SK-N-SH treated with all-trans-retinoic acid at 6 μM for 48 hours (cell line): ENCODE results near the gene AKAP12.
A peak's percentile ranks its signal among the peaks of the same experiment; 100 is the strongest.

ENCODE experiments used
- ATAC-seq: fragments of 200-7000 bp; cut with Tn5 transposase; 3 replicates; pipeline ENCODE4 v1.9.1; 2020; ENCODE audit warnings: mild to moderate bottlenecking, moderate library complexity
- ARNTL ChIP-seq: fragments of 450-650 bp; formaldehyde crosslinking; IDR thresholded peaks from 2 replicates; pipeline ENCODE4 v1.5.0; 2020; ENCODE audit warnings: low read depth, mild to moderate bottlenecking, moderate library complexity, borderline replicate concordance
- BACH2 ChIP-seq: fragments of 250-450 bp; sonication (Bioruptor Pico); IDR thresholded peaks from 2 replicates; pipeline ENCODE4 v1.9.0; 2021; ENCODE audit warnings: mild to moderate bottlenecking, borderline replicate concordance
- CSDC2 ChIP-seq: fragments of 250-450 bp; sonication (Bioruptor Pico); IDR thresholded peaks from 2 replicates; pipeline ENCODE4 v1.5.0; 2020; ENCODE audit warnings: mild to moderate bottlenecking, moderate library complexity
- ESRRG ChIP-seq: fragments of 250-450 bp; sonication (Bioruptor Pico); IDR thresholded peaks from 2 replicates; pipeline ENCODE4 v1.6.1; 2021; ENCODE audit warnings: mild to moderate bottlenecking
- OSR1 ChIP-seq: fragments of 250-450 bp; sonication (Bioruptor Pico); IDR thresholded peaks from 2 replicates; pipeline ENCODE4 v1.8.0; 2022; ENCODE audit warnings: moderate library complexity, mild to moderate bottlenecking, inconsistent platforms
- RARB ChIP-seq: fragments of 250-450 bp; sonication (Bioruptor Pico); IDR thresholded peaks from 2 replicates; pipeline ENCODE4 v1.8.0; 2021; ENCODE audit warnings: mild to moderate bottlenecking, moderate library complexity
- TCF4 ChIP-seq: fragments of 250-450 bp; sonication (Bioruptor Pico); IDR thresholded peaks from 2 replicates; pipeline ENCODE4 v1.8.0; 2021; ENCODE audit warnings: mild to moderate bottlenecking, moderate library complexity, borderline replicate concordance
- TOX ChIP-seq: fragments of 250-450 bp; sonication (Bioruptor Pico); IDR thresholded peaks from 2 replicates; pipeline ENCODE4 v1.8.0; 2021; ENCODE audit warnings: mild to moderate bottlenecking, moderate library complexity, borderline replicate concordance
- ZC3H10 ChIP-seq: fragments of 250-450 bp; sonication (Bioruptor Pico); IDR thresholded peaks from 2 replicates; pipeline ENCODE4 v1.5.1; 2021; ENCODE audit warnings: mild to moderate bottlenecking, moderate library complexity
- ZFP3 ChIP-seq: fragments of 250-450 bp; sonication (Bioruptor Pico); IDR thresholded peaks from 2 replicates; pipeline ENCODE4 v1.5.0; 2020; ENCODE audit warnings: mild to moderate bottlenecking, moderate library complexity
- ZFP30 ChIP-seq: fragments of 450-650 bp; formaldehyde crosslinking; IDR thresholded peaks from 2 replicates; pipeline ENCODE4 v1.5.0; 2022; ENCODE audit warnings: mild to moderate bottlenecking, moderate library complexity
- ZNF565 ChIP-seq: fragments of 450-650 bp; formaldehyde crosslinking; conservative IDR thresholded peaks from 2 replicates; pipeline ENCODE4 v1.5.0; 2020; ENCODE audit warnings: low read depth, mild to moderate bottlenecking, moderate library complexity
- ZNF70 ChIP-seq: fragments of 450-650 bp; formaldehyde crosslinking; IDR thresholded peaks from 2 replicates; pipeline ENCODE4 v1.5.0; 2020; ENCODE audit warnings: mild to moderate bottlenecking, moderate library complexity
- ZNF8 ChIP-seq: fragments of 450-650 bp; formaldehyde crosslinking; IDR thresholded peaks from 2 replicates; pipeline ENCODE4 v1.5.0; 2020; ENCODE audit warnings: mild to moderate bottlenecking, moderate library complexity
- TF ChIP-seq, protein P1 (sequence below): fragments of 250-450 bp; sonication (Bioruptor Pico); IDR thresholded peaks from 2 replicates; pipeline ENCODE4 v1.8.0; 2021; ENCODE audit warnings: low read depth, mild to moderate bottlenecking, moderate library complexity, borderline replicate concordance
- TF ChIP-seq, protein P2 (sequence below): fragments of 250-450 bp; sonication (Bioruptor Pico); IDR thresholded peaks from 2 replicates; pipeline ENCODE4 v1.8.0; 2020; ENCODE audit warnings: mild to moderate bottlenecking, moderate library complexity, borderline replicate concordance
- TF ChIP-seq, protein P3 (sequence below): fragments of 250-450 bp; sonication (Bioruptor Pico); IDR thresholded peaks from 2 replicates; pipeline ENCODE4 v1.5.0; 2020; ENCODE audit warnings: mild to moderate bottlenecking, moderate library complexity
- TF ChIP-seq, protein P4 (sequence below): fragments of 250-450 bp; sonication (Bioruptor Pico); IDR thresholded peaks from 2 replicates; pipeline ENCODE4 v1.5.1; 2021; ENCODE audit warnings: mild to moderate bottlenecking, moderate library complexity

AKAP12 gene

DNA sequence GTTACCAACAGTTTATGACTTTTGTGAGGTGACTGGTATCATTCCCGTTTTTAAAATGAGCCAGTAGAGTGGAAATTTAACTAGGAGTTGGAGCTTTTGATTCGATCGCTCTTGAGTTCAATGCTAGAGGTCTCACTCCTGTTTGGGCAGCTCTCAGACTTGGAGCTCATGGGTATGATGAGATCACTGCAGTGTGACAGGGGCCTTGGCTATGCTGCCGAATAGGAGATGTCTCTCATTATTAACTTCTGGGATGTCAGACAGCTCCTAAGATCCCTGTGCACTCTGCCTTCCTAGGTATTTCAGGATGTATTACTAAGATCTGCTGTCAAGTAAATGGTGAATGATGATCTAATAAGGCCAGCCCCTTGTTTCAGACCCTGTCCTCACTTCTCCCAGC is 20.4 kb downstream of the AKAP12 start:
- TF ChIP-seq ZNF70 (CRISPR knock-in tag) (no peak), RARB (CRISPR knock-in tag) (no peak), CSDC2 (no peak), BACH2 (CRISPR knock-in tag) (no peak), ZFP30 (no peak), TCF4 (CRISPR knock-in tag) (no peak), ZNF8 (CRISPR knock-in tag) (no peak), ZC3H10 (CRISPR knock-in tag) (no peak), ZFP3 (no peak), ESRRG (CRISPR knock-in tag) (no peak), TOX (CRISPR knock-in tag) (no peak), ZNF565 (no peak), ARNTL (CRISPR knock-in tag) (no peak), OSR1 (CRISPR knock-in tag) (no peak)
- TF ChIP-seq, protein P1, sequence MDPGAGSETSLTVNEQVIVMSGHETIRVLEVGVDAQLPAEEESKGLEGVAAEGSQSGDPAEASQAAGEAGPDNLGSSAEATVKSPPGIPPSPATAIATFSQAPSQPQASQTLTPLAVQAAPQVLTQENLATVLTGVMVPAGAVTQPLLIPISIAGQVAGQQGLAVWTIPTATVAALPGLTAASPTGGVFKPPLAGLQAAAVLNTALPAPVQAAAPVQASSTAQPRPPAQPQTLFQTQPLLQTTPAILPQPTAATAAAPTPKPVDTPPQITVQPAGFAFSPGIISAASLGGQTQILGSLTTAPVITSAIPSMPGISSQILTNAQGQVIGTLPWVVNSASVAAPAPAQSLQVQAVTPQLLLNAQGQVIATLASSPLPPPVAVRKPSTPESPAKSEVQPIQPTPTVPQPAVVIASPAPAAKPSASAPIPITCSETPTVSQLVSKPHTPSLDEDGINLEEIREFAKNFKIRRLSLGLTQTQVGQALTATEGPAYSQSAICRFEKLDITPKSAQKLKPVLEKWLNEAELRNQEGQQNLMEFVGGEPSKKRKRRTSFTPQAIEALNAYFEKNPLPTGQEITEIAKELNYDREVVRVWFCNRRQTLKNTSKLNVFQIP (CRISPR knock-in tag) = no peak
- TF ChIP-seq, protein P2, sequence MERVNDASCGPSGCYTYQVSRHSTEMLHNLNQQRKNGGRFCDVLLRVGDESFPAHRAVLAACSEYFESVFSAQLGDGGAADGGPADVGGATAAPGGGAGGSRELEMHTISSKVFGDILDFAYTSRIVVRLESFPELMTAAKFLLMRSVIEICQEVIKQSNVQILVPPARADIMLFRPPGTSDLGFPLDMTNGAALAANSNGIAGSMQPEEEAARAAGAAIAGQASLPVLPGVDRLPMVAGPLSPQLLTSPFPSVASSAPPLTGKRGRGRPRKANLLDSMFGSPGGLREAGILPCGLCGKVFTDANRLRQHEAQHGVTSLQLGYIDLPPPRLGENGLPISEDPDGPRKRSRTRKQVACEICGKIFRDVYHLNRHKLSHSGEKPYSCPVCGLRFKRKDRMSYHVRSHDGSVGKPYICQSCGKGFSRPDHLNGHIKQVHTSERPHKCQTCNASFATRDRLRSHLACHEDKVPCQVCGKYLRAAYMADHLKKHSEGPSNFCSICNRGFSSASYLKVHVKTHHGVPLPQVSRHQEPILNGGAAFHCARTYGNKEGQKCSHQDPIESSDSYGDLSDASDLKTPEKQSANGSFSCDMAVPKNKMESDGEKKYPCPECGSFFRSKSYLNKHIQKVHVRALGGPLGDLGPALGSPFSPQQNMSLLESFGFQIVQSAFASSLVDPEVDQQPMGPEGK (CRISPR knock-in tag) = no peak
- TF ChIP-seq, protein P3, sequence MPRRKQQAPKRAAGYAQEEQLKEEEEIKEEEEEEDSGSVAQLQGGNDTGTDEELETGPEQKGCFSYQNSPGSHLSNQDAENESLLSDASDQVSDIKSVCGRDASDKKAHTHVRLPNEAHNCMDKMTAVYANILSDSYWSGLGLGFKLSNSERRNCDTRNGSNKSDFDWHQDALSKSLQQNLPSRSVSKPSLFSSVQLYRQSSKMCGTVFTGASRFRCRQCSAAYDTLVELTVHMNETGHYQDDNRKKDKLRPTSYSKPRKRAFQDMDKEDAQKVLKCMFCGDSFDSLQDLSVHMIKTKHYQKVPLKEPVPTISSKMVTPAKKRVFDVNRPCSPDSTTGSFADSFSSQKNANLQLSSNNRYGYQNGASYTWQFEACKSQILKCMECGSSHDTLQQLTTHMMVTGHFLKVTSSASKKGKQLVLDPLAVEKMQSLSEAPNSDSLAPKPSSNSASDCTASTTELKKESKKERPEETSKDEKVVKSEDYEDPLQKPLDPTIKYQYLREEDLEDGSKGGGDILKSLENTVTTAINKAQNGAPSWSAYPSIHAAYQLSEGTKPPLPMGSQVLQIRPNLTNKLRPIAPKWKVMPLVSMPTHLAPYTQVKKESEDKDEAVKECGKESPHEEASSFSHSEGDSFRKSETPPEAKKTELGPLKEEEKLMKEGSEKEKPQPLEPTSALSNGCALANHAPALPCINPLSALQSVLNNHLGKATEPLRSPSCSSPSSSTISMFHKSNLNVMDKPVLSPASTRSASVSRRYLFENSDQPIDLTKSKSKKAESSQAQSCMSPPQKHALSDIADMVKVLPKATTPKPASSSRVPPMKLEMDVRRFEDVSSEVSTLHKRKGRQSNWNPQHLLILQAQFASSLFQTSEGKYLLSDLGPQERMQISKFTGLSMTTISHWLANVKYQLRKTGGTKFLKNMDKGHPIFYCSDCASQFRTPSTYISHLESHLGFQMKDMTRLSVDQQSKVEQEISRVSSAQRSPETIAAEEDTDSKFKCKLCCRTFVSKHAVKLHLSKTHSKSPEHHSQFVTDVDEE (CRISPR knock-in tag) = no peak
- TF ChIP-seq, protein P4, sequence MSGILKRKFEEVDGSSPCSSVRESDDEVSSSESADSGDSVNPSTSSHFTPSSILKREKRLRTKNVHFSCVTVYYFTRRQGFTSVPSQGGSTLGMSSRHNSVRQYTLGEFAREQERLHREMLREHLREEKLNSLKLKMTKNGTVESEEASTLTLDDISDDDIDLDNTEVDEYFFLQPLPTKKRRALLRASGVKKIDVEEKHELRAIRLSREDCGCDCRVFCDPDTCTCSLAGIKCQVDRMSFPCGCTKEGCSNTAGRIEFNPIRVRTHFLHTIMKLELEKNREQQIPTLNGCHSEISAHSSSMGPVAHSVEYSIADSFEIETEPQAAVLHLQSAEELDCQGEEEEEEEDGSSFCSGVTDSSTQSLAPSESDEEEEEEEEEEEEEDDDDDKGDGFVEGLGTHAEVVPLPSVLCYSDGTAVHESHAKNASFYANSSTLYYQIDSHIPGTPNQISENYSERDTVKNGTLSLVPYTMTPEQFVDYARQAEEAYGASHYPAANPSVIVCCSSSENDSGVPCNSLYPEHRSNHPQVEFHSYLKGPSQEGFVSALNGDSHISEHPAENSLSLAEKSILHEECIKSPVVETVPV (CRISPR knock-in tag) = no peak
- ATAC-seq = peak; percentile 35; the same call in 2 of the 3 replicates

DNA sequence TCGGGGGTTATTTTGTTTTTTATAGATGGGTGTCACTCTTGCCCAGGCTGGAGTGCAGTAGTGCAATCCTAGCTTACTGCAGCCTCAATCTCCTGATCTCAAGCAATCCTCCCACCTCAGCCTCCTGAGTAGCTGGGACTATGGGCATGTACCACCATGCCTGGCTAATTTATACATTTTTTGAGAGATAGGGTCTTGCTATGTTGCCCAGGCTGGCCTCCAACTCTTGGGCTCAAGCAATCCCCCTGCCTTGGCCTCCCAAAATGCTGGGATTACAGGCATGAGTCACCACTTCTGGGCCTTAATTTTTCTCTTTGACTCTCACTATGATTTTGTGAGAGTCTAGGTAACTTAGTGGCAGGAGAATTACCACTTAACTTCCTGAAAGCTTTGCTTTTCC is 23.3 kb downstream of the AKAP12 start:
- TF ChIP-seq, protein P4 (CRISPR knock-in tag) = no peak
- no peak for TF ChIP-seq BACH2 (CRISPR knock-in tag)
- TF ChIP-seq, protein P3 (CRISPR knock-in tag) = no peak
- TF ChIP-seq ZFP30 = no peak
- TF ChIP-seq, protein P1 (CRISPR knock-in tag) = no peak
- no peak for TF ChIP-seq ESRRG (CRISPR knock-in tag)
- no peak for ATAC-seq
